ENCODE results near the gene PTPDC1.

The PTPDC1 gene, protein sequence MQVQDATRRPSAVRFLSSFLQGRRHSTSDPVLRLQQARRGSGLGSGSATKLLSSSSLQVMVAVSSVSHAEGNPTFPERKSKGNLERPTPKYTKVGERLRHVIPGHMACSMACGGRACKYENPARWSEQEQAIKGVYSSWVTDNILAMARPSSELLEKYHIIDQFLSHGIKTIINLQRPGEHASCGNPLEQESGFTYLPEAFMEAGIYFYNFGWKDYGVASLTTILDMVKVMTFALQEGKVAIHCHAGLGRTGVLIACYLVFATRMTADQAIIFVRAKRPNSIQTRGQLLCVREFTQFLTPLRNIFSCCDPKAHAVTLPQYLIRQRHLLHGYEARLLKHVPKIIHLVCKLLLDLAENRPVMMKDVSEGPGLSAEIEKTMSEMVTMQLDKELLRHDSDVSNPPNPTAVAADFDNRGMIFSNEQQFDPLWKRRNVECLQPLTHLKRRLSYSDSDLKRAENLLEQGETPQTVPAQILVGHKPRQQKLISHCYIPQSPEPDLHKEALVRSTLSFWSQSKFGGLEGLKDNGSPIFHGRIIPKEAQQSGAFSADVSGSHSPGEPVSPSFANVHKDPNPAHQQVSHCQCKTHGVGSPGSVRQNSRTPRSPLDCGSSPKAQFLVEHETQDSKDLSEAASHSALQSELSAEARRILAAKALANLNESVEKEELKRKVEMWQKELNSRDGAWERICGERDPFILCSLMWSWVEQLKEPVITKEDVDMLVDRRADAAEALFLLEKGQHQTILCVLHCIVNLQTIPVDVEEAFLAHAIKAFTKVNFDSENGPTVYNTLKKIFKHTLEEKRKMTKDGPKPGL

DNA sequence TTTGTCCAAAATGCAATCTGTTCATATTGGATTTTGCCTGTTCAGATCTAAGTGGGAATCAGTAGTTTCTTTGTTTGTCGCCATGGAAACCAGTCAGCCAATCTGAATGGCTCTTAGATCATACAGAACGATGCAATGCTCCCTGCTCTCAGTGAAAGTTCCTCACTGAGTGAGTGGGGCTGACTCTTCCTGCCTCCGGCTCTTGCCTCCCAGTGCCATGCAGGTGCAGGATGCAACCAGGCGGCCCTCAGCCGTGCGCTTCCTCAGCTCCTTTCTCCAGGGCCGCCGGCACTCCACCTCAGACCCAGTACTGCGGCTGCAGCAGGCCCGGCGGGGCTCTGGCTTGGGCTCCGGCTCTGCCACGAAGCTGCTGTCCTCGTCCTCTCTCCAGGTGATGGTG is at the start of gene PTPDC1:
Gene PTPDC1 (plus strand): TSS at position 151 of the 400 bp plus-strand sequence. CDS start 67 bp downstream, at position 218.
- no peak for DNase-seq

- no peak for DNase-seq
Measured at GRCh38 chr9:94034511-94034910, 49.8 kb upstream of the PTPDC1 start.

- DNase-seq = no peak
Measured at GRCh38 chr9:94039786-94040185, 44.5 kb upstream of the PTPDC1 start.

DNA sequence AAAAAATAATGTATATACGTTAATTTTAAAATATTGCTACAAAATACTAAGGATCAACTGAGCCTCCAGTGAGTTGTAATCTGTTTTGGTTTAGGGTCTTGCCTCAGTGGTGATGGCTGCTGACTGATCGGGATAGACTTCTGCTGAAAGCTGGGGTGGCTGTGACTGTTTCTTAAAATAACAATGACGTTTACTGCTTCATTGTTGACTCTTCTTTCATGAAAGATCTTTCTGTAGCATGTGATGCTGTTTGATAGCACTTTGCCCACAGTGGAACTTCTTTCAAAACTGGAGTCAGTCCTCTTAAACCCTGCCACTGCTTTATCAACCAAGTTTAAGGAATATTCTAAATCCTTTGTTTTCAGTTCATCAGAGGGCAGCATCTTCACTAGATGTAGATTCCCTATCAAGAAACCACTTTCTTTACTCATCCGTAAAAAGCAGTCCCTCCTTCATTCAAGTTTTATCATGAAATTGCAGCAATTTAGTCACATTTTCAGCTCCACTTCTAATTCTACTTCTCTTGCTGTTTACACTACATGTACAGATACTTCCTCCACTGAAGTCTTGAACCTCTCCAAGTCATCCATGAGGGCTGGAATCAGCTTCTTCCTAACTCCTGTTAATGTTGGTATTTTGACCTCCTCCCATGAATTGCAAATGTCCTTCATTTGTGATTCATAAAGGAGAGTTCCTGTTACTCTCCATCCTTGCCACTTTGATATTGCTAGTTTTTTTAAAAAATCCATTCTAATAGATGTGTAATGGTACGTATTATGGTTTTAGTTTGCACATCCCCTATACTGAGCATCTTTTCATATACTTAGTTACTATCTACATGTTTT is 41.5 kb upstream of the PTPDC1 start:
- no peak for DNase-seq

GRCh38 chr9:94054716-94055115 is 29.5 kb upstream of the PTPDC1 start:
- DNase-seq = no peak

GRCh38 chr9:94056442-94056974 is 27.8 kb upstream of the PTPDC1 start:
- DNase-seq = no peak

DNA sequence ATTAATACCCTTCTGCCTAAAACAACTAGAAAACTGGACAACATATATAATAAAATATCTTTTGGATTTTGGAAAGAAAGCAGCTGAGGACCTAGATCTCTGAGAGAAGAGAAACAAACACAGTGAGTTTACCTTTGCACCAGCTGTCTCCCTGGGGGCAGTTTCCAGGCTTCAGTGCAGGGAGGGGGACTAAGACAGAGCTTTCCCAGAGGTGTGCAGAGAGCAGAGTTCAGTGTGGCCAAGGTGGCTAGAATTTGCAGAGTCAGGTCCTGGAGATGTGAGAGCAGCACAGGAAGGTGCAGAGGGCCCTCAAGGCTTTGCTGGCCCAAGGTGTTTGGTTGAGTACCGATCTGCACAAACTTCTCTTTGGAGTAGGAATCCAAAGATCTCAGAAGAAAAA is 26.3 kb upstream of the PTPDC1 start:
- no peak for DNase-seq

GRCh38 chr9:94061864-94062263 is 22.4 kb upstream of the PTPDC1 start:
- no peak for DNase-seq

DNA sequence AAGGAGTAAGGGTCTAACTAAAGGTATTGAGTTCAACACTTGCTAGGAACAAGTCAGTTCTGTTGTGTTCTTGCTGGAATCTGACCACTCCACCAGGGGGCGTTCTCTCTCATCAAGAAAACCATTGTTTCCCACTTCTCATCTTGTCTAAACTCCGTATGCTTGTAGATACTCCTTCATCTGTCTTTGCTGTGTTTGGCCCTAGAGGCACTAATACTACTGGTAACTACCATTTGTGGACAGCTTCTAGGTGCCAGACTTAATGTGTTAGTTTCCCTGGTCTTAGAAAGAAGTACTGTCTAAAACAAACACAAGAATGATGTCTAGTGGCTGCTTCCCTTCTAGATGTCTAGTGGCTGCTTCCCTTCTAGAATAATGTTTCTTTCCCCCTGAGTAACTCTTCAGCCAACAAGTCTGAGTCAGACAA is 18.7 kb upstream of the PTPDC1 start:
- peak; percentile 69 for DNase-seq

GRCh38 chr9:94068257-94068656 is 16.0 kb upstream of the PTPDC1 start:
- DNase-seq = no peak

- DNase-seq = no peak
Measured at GRCh38 chr9:94076557-94076956, 7.7 kb upstream of the PTPDC1 start.

- no peak for DNase-seq
Measured at GRCh38 chr9:94078086-94078485, 6.2 kb upstream of the PTPDC1 start.

DNA sequence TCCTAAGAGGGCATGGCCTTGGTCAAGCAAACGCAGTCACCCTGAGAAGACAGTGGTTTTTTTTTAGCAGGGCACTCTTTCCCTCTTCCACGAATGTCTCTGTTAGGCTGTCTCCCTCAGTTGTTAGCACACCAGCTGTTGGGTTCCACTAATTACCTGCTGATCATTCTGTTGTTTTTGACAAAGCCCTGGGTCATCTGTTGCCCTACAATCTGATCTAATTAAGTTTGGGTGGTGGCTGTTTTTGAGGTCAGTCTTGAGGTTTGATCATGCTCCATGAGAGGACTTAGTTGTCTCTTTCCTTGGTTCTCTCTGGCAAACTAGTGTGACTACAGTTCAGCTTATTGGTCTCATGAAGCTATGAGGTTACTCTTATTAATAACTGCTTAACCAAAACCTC is 5.0 kb upstream of the PTPDC1 start:
- DNase-seq = peak; percentile 52

DNA sequence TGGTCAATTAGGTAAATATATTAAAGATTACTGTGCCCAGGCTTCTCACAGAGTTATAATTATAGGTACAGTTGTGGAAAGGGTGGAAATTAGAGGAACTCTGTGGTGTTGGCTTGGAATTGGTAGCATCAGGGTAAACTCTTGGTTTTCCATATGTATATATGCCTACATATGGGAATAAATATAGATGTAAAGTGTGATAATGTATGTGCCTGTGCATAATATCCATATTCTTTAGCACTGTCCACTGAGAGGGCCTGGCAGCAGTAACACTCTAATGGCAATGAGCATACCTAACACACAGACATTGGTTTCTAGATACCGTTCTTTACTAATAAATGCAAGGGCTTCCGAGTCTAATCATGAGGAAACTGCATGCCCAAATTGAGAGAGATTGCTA is 4.0 kb upstream of the PTPDC1 start:
- DNase-seq = no peak

DNA sequence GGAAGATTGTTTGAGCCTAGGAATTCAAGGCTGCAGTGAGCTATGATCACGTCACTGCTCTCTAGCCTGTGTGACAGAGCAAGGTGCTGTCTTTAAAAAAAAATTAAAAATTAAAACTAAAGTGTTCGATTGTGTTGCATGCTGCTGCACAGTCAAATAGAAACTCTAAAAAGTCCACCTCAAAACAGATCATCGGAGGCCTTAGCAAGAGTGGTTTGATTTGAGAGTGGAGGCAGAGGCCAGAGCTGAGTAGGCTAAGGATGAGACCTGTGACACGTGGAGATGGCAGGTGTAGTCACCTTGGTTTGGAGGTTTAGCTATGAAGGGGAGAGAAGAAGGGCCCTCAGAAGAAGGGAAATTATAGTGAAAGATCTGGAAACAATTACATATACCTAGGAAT is 2.8 kb upstream of the PTPDC1 start:
- DNase-seq = no peak

DNA sequence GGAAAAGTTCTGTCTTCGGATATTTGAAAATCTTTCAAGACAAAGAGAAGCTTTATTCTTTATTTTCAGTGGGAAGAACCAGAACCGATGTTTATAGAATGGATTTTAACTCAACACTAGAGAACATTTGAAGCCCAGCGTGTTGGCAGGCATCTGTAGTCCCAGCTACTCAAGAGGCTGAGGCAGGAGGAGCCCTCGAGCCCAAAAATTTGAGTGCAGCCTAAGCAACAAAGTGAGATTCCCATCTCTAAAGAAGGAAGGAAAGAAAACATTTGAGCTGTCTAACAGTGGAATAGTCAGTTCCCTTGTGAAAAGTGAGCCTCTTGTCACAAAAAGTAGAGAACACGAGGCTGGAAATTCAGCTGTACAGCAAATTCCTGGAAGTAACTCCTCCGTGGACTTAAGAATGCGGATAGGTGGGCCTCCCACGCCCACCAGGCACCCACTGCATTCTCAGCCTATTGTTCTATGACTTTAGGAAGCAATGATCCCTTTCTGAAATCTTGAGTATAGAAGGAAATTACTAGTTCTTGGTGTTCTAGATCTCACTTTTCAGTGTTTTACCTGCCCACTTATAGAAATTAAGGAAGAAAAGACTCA is 2.3 kb upstream of the PTPDC1 start:
- no peak for DNase-seq

DNA sequence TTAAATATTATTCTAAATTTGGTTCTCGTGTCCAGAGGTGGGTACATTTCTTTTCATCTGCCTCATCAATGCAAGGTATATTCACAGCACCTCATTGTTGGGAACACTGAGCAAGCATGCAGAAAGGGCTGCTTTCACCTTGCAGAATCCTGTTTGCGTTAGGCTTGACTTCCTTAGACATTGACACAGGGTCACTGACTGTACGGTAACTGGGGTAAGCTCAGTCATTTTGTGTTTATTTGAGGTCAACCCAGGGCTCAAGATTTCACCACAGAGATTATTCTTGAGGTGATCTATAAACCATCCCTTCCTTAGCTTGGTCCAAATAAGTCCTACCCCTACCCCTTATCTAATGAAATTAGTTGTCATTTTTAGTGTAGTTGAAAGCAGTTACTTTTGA is 1.7 kb upstream of the PTPDC1 start:
- DNase-seq = no peak

DNA sequence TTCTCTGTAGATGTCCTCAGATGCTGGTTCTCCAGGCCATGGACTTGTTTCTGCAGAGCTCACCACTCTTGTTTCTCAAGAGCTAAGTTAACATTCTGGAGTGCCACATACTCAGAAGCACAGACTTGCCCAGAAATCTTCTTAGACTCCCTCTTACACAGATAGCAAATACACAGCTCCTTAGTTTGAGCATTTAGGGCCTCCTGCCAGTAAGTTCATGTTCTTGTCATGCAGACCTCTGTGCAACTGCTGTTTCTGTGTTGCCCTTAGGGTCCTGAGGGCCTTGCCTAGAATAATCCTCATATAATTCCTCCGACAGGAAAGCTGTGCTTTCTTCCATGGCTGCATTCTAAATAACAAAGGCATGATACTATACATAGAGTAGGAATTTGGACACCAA is 1.3 kb upstream of the PTPDC1 start:
- no peak for DNase-seq

DNA sequence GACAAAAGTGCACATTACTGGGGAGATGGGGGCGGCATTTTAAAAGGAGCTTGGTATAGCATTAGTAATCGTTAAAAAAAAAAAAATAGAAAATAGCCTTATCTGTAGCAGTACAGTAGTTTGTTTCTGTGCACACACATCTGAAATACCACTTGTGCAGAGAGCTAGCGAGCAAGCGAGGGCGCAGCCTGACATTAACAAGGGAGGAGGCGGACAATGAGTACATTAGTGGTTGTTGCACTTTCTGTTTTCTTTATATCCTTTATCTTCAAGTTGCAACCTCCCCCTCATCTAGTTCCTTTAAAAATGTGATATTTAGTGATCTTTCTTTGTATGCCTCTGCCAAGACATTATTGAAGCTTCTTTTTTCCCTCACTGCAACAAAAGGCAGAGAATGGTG is 880 bp upstream of the PTPDC1 start:
- DNase-seq = no peak

GRCh38 chr9:94085062-94085639 is 887 bp downstream of the PTPDC1 start:
- DNase-seq = no peak

GRCh38 chr9:94086486-94087345 is 2.5 kb downstream of the PTPDC1 start:
- no peak for DNase-seq
